Liver (tissue), 9 donors: ENCODE data around the gene U2AF2. TPM values are rescaled to one million over a fixed set of nuclear protein-coding genes. Genes with fewer than 3 reads are reported as not detected.

ENCODE experiments used
- DNase-seq: peaks from one replicate; pipeline ENCODE4 v3.0.0-alpha.2; 2017; ENCODE audit warnings: low spot score
- H3K27ac ChIP-seq, 2 donors: one replicate each; pipeline ENCODE4 v1.7.0; 2013; ENCODE audit warnings: inconsistent platforms in 2 of 2, low read length in 2 of 2, control low read depth in 1 of 2, low read depth in 1 of 2, mild to moderate bottlenecking in 1 of 2
- H3K27me3 ChIP-seq, 4 donors: one replicate each; pipeline versions ENCODE4 v1.6.1 to v1.7.0; 2013; ENCODE audit warnings: low read length in 3 of 4, inconsistent platforms in 1 of 4, mild to moderate bottlenecking in 1 of 4, moderate library complexity in 1 of 4; ENCODE audit not compliant: control insufficient read depth in 4 of 4, insufficient read depth in 4 of 4
- H3K36me3 ChIP-seq, 4 donors: one replicate each; pipeline versions ENCODE4 v1.6.1 to v1.7.0; 2013; ENCODE audit warnings: low read length in 3 of 4, mild to moderate bottlenecking in 3 of 4, low read depth in 1 of 4, moderate library complexity in 1 of 4; ENCODE audit not compliant: control insufficient read depth in 4 of 4, insufficient read depth in 3 of 4
- H3K4me1 ChIP-seq, 4 donors: one replicate each; pipeline versions ENCODE4 v1.6.1 to v1.7.0; 2013; ENCODE audit warnings: low read length in 3 of 4, mild to moderate bottlenecking in 3 of 4, moderate library complexity in 1 of 4; ENCODE audit not compliant: control insufficient read depth in 4 of 4, insufficient read depth in 4 of 4
- H3K4me3 ChIP-seq, 3 donors: one replicate each; pipeline versions ENCODE4 v1.6.1 to v1.7.0; 2013; ENCODE audit warnings: low read length in 3 of 3, control low read depth in 1 of 3, low read depth in 1 of 3, mild to moderate bottlenecking in 1 of 3
- H3K9ac ChIP-seq, 2 donors: one replicate each; pipeline ENCODE4 v1.7.0; 2013; ENCODE audit warnings: low read length in 2 of 2, mild to moderate bottlenecking in 2 of 2, moderate library complexity in 2 of 2, control low read depth in 1 of 2, low read depth in 1 of 2
- H3K9me3 ChIP-seq, 4 donors: one replicate each; pipeline versions ENCODE4 v1.6.1 to v1.7.0; 2013; ENCODE audit warnings: low read length in 3 of 4; ENCODE audit not compliant: control insufficient read depth in 4 of 4
- EGR1 ChIP-seq, 2 donors: IDR thresholded peaks; 2 replicates each; pipeline ENCODE4 v1.6.1; 2016 to 2018; ENCODE audit warnings: antibody characterized with exemption in 2 of 2, low read depth in 2 of 2
- FOXA1 ChIP-seq: IDR thresholded peaks from 2 replicates; pipeline ENCODE4 v1.6.1; 2016; ENCODE audit warnings: antibody characterized with exemption
- FOXA2 ChIP-seq: IDR thresholded peaks from 2 replicates; pipeline ENCODE4 v1.6.1; 2016; ENCODE audit warnings: antibody characterized with exemption
- GABPA ChIP-seq, 2 donors: IDR thresholded peaks in 1 of 2; conservative IDR thresholded peaks in 1 of 2; 2 replicates each; pipeline ENCODE4 v1.6.1; 2016; ENCODE audit warnings: antibody characterized with exemption in 2 of 2, mild to moderate bottlenecking in 1 of 2, moderate library complexity in 1 of 2
- HNF4A ChIP-seq, 2 donors: conservative IDR thresholded peaks; 2 replicates each; pipeline ENCODE4 v1.6.1; 2016; ENCODE audit warnings: antibody characterized with exemption in 2 of 2, mild to moderate bottlenecking in 2 of 2
- HNF4G ChIP-seq: IDR thresholded peaks from 2 replicates; pipeline ENCODE4 v1.6.1; 2016; ENCODE audit warnings: antibody characterized with exemption
- JUND ChIP-seq, 2 donors: IDR thresholded peaks; 2 replicates each; pipeline ENCODE4 v1.6.1; 2016; ENCODE audit warnings: antibody characterized with exemption in 2 of 2
- NR2F2 ChIP-seq: IDR thresholded peaks from 2 replicates; pipeline ENCODE4 v1.6.1; 2016; ENCODE audit warnings: antibody characterized with exemption
- RAD21 ChIP-seq, 2 donors: IDR thresholded peaks; 2 replicates each; pipeline ENCODE4 v1.6.1; 2016; ENCODE audit warnings: antibody characterized with exemption in 2 of 2, mild to moderate bottlenecking in 2 of 2
- RXRA ChIP-seq, 2 donors: IDR thresholded peaks; 2 replicates each; pipeline ENCODE4 v1.6.1; 2017 to 2018; ENCODE audit warnings: antibody characterized with exemption in 2 of 2, mild to moderate bottlenecking in 1 of 2
- YY1 ChIP-seq: IDR thresholded peaks from 2 replicates; pipeline ENCODE4 v1.6.1; 2016; ENCODE audit warnings: antibody characterized with exemption, mild to moderate bottlenecking
- WGBS: extraction: QIAGEN DNeasy Blood & Tissue Kit; methylation state at CpG from one replicate; pipeline ENCODE4 v1.1.7; 2013; 5-methylcytosine and 5-hydroxymethylcytosine counted together
- polyA plus RNA-seq, 2 donors: library from polyadenylated mRNA; stranded (reverse) in 1 of 2; unstranded in 1 of 2; fragments of 200-250 nt in 1 of 2; fragments of >200 nt in 1 of 2; fragmentation: Nextera tagmentation in 1 of 2; extraction: Ambion mirVana in 1 of 2; gene quantifications; one replicate each; pipeline versions ENCODE4 v1.2.1 to v1.2.3, GENCODE V29; 2013 to 2015
- total RNA-seq, 2 donors: library from RNA; depleted of rRNA; stranded (reverse); fragments of >200 nt; gene quantifications; one replicate each; pipeline ENCODE4 v1.2.3, GENCODE V29; 2014
- TF ChIP-seq, protein P1 (sequence below): IDR thresholded peaks from 2 replicates; pipeline ENCODE4 v1.6.1; 2016; ENCODE audit warnings: antibody characterized with exemption
- TF ChIP-seq, protein P2 (sequence below): IDR thresholded peaks from 2 replicates; pipeline ENCODE4 v1.6.1; 2016; ENCODE audit warnings: antibody characterized with exemption
- TF ChIP-seq, protein P3 (sequence below): IDR thresholded peaks from 2 replicates; pipeline ENCODE4 v1.6.1; 2016; ENCODE audit warnings: antibody characterized with exemption
- donor health status: healthy.
- donor health status: healthy.
- donor health status: healthy.
- donor health status: healthy.
- donor health status: healthy.

The U2AF2 gene
- total and polyA plus RNA-seq, 4 donors = 8.6 to 66.6 (median 51.2) TPM

- no peak for TF ChIP-seq HNF4A (conservative IDR thresholded peaks at IDR 0.05)
- TF ChIP-seq RAD21 (IDR thresholded peaks at IDR 0.05) = no peak
- TF ChIP-seq JUND (IDR thresholded peaks at IDR 0.05) = no peak
- no peak for TF ChIP-seq NR2F2
- TF ChIP-seq RXRA (IDR thresholded peaks at IDR 0.05) = no peak
- TF ChIP-seq YY1 = no peak
- no peak for TF ChIP-seq FOXA2
- TF ChIP-seq HNF4G = no peak
- TF ChIP-seq, protein P1, sequence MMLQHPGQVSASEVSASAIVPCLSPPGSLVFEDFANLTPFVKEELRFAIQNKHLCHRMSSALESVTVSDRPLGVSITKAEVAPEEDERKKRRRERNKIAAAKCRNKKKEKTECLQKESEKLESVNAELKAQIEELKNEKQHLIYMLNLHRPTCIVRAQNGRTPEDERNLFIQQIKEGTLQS = no peak
- TF ChIP-seq EGR1 (IDR thresholded peaks at IDR 0.05; ENCODE audit: low read depth in 2 of 2) = no peak
- TF ChIP-seq, protein P2, sequence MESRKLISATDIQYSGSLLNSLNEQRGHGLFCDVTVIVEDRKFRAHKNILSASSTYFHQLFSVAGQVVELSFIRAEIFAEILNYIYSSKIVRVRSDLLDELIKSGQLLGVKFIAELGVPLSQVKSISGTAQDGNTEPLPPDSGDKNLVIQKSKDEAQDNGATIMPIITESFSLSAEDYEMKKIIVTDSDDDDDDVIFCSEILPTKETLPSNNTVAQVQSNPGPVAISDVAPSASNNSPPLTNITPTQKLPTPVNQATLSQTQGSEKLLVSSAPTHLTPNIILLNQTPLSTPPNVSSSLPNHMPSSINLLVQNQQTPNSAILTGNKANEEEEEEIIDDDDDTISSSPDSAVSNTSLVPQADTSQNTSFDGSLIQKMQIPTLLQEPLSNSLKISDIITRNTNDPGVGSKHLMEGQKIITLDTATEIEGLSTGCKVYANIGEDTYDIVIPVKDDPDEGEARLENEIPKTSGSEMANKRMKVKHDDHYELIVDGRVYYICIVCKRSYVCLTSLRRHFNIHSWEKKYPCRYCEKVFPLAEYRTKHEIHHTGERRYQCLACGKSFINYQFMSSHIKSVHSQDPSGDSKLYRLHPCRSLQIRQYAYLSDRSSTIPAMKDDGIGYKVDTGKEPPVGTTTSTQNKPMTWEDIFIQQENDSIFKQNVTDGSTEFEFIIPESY = no peak
- no peak for TF ChIP-seq GABPA (IDR thresholded peaks at IDR 0.05 in 1 of 2, conservative IDR thresholded peaks at IDR 0.05 in 1 of 2)
- TF ChIP-seq, protein P3, sequence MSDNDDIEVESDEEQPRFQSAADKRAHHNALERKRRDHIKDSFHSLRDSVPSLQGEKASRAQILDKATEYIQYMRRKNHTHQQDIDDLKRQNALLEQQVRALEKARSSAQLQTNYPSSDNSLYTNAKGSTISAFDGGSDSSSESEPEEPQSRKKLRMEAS = no peak
- WGBS = 80% methylated on average over 2 of the region's 3 CpGs
- no peak overlapping the region for H3K9ac ChIP-seq
- H3K4me1 ChIP-seq = no peaks in the 10 kb centered on the region
- peaks cover 0 to 5% (median under 1%) of the 10 kb centered on the region in 4 donors for H3K27me3 ChIP-seq
- no peak overlapping the region for H3K27ac ChIP-seq
- DNase-seq = no peak
- H3K4me3 ChIP-seq = no peak overlapping the region
- H3K36me3 ChIP-seq = no peaks in the 10 kb centered on the region
- H3K9me3 ChIP-seq = no peaks in the 10 kb centered on the region
Measured at GRCh38 chr19:55712804-55713631, 58.2 kb downstream of the U2AF2 start.

DNA sequence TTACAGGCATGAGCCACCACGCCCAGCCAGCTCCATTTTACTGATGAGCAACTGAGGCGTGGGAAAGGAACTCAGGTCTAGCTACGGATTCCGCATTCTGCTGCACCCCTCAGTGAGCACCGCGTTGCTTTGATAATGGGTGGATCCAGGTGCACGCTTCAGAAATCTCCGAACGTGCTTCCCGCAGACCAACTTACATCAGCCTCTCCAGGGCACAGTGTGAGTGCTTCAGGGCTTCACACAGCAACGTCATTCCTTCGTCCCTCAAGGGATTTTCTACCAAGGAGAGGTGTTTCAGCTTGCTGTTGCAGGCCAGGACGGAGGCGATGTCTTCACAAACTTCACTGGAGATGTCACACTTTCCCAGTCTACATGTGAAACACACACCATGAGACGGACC lies 61.7 kb downstream of the U2AF2 start:
- Histone ChIP-seq H3K36me3 (no peaks in the 10 kb centered on the region), H3K27ac (no peak overlapping the region), H3K9me3 (peaks cover 0 to 4% (median 1%) of the 10 kb centered on the region in 4 donors), H3K27me3 (peaks cover 0 to 5% (median 3%) of the 10 kb centered on the region in 4 donors), H3K9ac (no peak overlapping the region), H3K4me1 (no peaks in the 10 kb centered on the region), H3K4me3 (no peak overlapping the region)
- 81% methylated on average over 15 of the region's 15 CpGs for WGBS
- TF ChIP-seq, protein P2 = no peak
- TF ChIP-seq HNF4G (no peak), FOXA1 (no peak)
- TF ChIP-seq, protein P3 = no peak
- no peak for DNase-seq
